Activated gamma-delta T cell treated with anti-CD3 and anti-CD28 coated beads, Interleukin-2, amount 50 U/mL, for 16 hours (primary cell): Measurements from ENCODE around the gene USPL1.
"Not testable (repeated sequence)": the region's sequence is repeated elsewhere in the genome, so short reads cannot be mapped to it uniquely, and the experiment has no call there.

Experiments
- DNase-seq: peaks from one replicate; pipeline ENCODE4 v3.0.0-alpha.2; 2020; ENCODE audit warnings: low read depth

USPL1 gene

DNA sequence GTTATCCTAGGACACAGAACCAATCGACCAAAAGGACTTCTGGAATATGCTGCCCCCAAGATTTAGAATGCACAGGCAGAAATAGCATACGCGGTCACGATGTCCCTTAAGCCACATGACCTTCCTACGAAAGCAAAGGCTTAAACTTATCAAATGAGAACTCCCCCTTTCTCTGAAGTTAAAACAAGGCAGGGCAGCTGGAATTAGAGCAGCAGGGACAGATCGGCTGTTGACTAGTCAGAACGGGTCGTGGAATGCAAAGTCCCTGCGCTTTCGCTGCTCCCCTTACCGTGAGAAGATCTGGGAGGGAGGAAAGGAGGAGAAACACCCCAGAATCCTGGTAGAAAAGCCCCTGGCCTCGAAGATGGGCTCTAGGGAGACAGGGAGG is 799 bp upstream of the USPL1 start:
- DNase-seq = peak; percentile 22

DNA sequence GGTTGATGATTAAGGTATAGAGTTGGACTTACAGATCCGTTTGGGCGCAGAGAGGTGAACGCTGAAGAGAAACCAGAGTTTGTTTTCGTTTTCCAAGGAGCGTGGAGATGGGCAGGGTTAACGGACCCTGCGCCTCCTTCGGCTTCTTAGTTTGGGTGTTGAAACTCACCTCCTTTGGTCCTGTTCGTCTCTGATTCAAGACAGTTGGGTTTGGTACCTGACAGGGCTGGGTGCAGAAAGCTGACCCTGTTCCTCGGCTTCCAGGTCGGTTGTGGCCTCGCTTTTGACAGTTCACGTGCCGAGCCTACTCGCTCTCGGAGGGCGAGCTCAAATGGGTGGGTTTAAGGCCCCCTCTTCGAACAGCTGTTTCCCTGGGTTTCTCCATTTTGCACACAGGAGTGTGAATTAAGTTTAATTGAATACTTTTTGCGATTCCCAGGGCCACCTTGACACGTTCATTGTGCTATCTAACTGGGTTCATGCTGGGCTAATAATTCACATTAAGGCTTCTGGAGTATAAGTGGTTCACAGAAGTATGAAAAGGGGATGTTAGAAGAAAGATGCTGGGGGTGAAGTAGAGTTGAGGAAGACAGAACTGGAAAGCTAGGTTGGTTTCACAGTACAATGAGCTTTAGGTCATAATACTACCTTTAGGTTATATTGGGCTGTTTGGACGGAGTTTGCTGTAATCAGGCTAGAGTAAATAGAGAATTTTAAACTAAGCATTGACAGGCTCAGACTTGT is 638 bp downstream of the USPL1 start:
- DNase-seq = peak; percentile 14

DNA sequence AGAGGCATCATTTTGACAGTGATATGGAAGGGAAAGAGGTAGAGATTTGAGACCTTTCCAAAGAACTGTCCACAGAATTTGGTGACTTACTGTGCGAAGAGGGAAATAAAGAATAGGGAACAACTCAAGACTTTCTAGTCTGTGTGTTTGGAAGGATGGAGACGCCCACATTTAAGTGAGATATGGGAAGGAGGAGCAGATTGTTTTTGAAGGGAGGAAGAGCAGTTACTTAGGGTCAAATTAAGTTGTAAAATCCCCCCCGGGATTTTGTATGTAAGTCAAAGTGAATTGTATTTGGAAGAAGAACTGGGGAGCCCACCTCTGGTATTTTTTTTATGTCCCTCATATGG is 1.2 kb downstream of the USPL1 start:
- no peak for DNase-seq

DNA sequence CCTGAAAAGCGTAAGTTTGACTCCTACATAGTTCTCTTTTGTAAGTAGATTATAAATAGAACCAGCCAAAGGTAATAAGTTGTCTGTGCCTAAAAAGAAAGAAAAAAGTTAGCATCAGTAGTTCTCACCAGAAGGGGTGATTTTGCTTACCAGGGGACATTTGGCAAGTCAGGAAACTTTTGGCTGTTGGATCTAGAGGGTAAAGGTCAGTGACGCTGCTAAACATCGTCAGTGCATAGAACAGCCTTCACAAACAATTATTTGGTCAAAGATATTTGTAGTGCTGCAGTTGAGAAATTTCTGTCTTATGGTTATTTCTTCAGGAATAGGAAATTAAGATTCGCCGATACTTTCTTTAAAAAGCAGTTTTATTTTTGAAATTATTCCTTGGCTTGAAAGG is 2.0 kb downstream of the USPL1 start:
- DNase-seq = no peak

DNA sequence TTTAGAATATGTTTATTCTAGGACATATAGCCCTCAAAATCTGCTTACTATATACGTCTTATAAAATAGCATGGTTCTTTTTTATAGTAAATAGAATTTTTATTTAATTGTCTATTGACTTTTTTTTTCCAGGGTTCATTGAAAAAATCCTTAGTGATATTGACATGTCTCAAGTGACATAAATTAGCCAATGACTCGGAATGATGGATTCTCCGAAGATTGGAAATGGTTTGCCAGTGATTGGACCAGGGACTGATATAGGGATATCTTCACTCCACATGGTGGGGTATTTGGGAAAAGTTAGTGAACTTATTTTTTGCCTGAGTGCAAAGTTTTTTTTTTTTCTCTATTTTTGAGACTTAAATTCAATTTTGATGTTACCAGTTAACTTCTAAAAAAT is 3.2 kb downstream of the USPL1 start:
- no peak for DNase-seq

DNA sequence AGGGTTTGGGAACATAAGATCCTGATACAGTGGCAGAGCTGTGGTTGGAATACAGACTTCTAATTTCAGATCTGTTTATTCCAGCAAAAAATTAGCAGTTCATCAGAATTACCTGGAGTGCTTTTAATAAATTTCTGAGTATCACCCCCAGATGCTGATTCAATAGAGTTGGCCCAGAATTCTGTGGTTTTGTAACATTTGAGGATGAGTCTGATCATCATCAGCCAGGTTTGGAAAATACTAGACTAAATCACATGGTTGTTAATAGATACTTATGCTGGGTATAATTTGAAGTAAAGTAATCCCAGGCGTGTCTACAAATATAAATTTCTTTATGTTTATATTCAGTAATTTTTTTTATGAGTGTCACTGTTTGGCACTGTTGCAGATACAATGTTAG is 4.8 kb downstream of the USPL1 start:
- DNase-seq = no peak

DNA sequence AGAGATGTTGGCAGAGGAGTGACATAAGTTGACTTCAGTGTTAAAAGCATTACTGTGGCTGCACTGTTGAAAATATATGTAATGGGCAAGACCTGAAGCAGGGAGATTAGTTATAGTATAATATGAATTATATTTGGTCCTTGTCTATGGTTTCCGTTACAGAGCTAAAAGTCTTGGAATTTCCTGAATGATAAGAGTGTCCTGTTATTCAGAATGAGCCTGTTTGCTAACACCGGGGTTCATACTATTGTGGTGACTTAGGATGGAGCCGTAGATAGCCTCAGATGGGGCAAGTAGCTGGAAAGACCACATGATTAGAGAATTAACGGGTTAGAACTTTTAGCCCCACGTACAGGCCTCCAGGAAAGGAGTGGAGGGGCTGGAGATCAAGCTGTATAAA is 5.7 kb downstream of the USPL1 start:
- DNase-seq = no peak

DNA sequence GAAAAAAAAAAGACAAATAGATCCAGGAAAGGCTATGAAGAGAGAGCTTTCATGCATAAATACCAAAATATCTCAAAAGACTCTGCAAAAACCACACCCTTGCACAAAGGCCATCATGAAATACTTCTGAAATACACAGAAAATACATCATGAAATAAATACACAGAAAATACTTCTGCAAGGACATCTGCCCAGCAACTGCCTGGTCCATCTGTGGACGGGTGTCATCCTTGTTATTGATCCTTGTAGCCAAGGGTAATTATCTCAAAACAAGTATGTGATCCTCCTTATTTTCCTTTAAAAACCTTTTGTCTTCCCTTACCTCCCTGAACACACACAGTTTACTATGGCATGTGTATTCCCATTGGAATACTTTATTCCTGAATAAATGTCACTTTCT is 6.9 kb downstream of the USPL1 start:
- DNase-seq = no peak

DNA sequence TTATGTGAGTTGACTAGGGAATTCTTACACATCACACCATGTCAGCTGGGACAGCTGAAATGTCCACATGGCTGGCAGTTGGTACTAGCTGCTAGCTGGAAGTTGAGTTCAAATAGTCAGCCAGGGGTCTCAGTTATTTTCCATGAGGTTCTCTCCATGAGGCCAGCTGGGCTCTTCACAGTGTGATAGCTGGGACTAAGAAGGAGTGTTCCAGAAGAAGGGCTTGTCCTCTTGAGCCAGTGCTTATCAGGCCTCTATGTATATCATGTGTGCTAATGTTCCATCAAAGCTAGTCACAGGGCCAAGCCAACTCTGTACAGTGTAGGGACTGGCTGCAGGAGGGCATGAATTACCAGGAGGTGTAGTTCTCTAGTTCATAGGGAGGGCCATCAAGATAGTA is 11.8 kb downstream of the USPL1 start:
- DNase-seq = no peak

DNA sequence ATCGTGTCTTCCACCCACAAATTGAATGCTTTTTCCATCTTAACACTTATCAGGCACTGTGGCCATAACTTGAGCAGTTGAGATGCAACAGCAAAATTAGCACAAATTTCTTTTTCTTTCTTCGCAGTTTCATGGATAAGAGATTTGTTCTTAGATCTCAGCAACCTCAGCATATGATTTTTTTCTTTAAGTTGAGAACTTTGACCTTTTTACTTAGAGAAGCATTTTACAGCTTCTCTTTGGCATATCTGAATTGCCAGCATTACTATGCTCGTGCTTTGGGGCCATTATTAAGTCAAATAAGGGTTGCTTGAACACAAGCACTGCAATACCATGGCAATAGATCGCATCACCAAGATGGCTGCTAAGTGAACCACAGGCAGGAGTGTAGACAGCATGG is 16.1 kb downstream of the USPL1 start:
- no peak for DNase-seq

DNA sequence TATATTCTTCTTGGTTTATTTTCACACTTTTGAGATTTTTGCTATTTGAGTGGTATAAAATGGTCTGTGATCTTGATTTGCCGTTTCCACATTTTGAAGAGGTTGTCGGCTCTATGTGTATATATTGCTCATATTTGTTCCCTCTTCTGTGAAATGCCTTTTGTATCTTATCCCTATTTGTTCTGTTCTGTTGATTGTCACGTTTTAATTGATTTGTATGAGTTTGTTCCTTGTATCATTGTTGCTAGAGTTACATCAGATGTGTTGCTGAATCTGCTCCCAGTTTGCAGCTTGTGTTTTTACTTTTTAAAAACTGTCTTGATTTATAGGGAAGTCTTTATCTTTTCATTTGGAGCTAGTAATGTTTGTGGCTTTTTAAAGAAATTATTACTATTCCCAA is 17.1 kb downstream of the USPL1 start:
- DNase-seq = no peak

DNA sequence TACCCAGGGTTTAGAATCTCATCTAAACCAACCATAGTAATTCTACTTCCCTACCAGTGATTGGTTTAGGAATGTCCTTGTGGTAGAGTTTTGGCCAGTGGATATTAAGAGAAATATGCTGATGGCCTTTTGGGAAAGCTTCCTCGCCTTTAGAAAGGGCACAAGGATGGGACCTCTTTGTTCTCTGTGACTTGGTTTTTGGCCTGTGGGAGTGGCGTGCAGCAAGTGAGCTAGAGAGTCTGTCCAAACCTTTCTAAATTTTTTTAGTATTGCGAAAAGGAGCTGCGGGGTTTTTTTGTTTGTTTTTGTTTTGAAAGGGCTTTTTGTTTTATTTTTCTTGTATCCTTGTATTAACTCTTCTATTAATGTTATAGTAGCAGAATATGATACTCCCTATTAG is 20.6 kb downstream of the USPL1 start:
- DNase-seq = no peak

DNA sequence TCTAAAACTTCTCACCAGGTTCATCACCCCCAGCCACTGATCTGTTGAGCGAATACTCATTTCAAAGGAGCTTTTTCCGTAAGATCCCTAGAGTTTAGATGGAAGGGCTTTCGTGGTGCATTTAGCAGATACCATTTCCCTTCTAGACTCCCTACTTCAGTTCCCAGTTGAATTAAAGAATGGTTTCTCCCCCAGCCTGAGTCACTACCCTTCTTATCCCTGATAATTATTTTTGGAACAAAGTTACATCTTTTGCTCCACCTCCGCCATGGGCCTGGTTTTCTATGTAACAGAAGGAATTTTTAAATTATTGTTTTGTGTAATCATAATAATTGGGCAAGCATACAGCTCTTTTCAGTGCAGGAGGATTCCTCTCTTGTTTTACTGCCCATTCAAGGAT is 22.0 kb downstream of the USPL1 start:
- no peak for DNase-seq

DNA sequence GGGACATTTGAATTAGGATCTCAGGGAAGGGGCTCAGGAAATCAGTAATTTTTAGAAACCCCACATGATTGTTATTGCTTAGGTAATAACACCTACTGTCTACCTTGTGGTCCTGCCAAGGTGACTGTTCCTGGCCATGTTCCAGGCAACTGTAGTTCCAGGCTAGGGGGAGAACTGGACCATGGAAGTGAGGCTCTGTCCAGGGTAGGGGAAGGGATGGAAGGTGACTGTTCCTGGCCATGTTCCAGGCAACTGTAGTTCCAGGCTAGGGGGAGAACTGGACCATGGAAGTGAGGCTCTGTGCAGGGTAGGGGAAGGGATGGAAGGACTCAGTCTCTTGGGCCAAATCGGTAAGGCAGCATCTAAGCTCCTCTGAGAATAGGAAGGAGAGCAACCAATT is 23.5 kb downstream of the USPL1 start:
- DNase-seq = not testable (repeated sequence)

DNA sequence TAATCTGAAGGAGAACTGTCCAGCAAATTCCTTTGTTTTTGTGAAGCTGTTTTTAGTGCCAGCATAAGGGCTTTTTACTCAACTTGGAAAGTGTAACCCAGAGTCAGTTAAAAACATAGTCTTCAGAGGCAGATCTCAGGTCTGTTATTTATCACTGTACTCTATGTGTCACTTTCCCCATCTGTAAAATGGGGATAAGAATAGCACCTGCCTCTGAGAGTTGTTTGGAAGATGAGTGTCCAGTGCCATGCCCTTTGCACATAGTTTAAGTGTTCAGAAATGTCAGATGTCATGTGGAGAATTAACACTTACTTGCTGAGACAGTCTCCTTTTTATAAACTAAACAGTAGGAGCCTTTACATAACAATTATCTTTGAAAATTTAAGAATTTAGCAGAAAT is 27.9 kb downstream of the USPL1 start:
- DNase-seq = no peak

DNA sequence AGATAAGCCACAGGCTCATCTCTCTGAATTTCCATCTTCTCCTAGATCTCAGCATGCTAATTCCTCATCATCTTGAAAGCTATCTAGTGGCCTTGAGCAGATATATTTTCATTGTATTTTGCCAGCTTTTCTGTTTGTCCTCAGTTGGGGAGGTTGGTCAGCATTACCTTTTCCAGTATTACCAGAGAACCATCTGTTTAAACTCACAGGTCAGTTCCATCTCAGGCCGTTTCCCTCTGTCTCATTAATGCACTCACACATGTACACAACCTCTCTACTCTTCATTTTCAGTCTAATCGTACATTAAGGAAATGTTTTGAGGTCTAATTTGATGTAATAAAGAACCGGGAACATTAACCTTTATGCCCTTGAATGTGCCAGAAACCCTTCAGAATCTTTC is 29.7 kb downstream of the USPL1 start:
- no peak for DNase-seq

DNA sequence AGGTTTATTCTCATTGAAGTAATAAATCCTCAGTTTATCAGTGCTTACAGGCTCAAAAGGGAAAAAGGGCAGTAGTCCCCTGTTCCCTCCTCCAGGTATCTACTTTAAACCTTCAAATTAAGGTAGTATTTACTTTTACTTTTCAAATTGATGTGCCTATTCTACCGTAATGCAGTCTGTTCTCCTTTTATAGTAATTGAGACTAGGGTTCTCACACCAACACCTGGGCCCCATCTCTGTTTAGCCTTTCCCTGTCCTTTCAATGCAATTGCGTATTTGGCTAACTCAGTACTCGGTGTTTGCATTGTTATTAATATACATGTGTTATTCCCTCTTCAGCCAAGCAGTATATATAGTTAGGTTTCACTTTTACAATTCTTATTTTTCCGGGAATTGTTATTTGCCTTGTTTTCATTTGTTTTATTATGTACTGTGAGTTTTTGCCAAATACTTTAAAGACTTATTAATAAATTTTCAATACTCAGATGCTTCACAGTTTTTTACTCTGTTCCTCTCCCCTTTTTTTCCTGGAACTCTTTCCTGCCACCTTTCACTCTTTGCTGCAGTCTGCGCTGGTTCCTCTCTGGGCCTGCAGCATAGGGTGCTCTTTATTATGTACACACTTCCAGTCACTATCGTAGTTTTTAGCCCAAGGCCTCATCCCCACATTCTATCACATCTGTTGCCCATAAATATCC is 30.3 kb downstream of the USPL1 start:
- no peak for DNase-seq

DNA sequence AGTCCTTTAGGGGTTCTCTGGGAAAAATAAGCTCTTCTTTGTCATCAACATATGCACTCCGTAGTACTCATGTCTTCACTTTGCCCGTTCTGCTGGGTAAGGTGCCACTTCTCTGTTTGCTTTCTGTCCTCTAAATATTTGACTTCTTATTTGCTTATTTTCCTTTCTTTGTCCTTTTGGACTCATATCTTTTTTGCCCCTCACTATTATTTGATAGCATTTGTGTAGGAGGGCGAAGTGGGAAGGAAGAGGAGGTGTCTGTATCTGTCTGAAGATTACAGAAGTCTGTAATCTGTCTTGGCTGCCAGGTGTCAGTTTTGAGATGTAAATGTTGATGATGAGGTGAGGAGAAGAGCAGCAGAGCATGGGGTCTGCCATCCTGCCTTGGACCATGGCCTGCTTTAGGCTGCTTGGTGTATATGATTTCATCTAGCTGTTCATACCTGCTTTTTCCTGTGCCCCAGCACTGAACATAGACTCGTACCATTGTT is 30.8 kb downstream of the USPL1 start:
- DNase-seq = no peak

DNA sequence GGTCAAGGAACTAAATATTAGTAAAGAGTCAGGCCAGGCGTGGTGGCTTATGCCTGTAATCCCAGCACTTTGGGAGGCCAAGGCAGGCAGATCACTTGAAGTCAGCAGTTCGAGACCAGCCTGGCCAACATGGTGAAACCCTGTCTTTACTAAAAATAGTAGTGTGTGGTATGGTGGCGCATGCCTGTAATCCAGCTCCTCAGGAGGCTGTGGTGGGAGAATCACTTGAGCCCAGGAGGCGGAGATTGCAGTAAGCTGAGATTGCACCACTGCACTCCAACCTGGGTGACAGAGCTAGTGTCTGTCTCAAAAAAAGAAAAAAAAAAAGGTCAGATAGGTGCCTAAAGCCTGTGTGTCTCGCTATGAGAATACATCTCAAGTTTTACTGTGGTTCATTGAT is 33.9 kb downstream of the USPL1 start:
- not testable (repeated sequence) for DNase-seq

DNA sequence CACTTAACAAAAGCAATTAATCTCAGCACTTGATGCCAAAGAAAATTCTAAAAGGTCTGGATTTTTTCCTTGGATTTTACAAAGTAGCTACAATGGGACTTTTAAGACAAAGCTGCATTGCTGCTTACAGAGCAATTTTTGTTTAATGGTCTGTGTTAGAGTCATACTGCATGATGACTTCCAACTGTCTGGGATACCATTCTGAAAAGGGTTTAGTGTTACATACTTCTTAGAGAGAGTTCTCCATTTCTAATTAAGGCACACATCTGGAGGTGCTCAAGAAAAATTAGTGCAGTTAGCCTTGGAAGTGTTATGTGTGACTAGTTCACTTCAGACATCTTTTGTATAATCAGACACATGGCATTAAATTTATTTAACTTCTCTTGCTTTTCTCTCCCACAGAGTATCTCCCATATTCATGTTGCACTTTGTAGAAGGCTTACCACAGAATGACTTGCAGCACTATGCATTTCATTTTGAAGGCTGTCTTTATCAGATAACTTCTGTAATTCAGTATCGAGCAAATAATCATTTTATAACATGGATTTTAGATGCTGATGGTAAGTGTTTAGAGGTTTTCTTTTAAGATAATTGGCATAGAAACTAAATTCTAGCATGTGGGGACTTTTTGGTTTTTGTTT is 35.1 kb downstream of the USPL1 start:
- DNase-seq = no peak

DNA sequence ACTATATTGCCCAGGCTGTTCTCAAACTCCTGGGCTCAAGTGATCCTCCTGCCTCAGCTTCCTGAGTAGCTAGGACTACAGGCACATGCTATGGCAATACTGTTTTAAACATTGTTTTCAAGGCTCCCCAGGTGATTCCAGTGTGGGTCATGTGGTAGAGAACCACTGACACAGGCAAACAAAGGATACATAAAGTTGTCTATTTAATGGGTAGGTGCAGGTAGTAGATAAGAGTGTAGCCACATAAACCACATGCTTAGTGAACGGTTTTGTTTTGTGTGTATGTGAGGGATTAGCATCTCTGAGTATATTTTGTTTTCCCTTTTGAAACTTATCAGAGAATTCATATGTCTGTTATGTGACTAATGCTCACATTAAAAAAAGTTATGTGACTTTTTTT is 36.7 kb downstream of the USPL1 start:
- DNase-seq = no peak

DNA sequence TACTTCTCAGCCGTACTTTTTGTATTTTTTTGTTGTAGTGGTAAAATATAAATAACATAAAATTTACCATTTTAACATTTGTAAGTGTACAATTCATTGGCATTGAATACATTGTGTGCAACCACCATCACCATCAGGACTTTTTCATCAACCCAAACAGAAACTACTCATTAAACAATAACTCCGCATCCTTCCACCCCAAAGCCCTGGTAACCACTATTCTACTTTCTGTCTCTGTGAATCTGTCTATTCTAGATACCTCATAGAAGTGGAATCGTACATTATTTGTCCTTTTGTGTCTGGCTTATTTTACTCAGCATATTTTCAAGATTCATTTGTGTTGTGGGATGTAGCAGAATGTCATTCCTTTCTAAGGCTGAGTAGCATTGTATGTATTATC is 38.5 kb downstream of the USPL1 start:
- no peak for DNase-seq

DNA sequence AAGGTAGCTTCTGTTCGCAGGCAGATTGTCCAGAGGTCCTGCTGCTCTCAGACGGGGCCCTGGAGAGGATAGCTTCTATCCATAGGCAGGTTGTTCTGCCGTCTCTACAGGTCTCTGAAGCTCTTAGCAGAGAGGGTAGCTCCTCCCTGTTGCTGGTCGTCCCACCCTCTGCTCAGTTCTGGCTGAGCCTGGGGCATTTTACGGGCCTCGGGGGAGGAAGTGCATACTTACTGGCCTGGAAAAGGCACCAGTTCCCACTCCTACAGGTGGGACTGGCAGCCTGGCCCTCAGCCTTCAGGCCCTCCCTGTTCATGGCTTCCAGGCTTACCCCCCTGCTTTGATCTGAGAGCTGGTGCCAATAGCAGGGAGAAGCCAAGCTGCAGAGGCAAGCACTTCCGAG is 42.3 kb downstream of the USPL1 start:
- no peak for DNase-seq

DNA sequence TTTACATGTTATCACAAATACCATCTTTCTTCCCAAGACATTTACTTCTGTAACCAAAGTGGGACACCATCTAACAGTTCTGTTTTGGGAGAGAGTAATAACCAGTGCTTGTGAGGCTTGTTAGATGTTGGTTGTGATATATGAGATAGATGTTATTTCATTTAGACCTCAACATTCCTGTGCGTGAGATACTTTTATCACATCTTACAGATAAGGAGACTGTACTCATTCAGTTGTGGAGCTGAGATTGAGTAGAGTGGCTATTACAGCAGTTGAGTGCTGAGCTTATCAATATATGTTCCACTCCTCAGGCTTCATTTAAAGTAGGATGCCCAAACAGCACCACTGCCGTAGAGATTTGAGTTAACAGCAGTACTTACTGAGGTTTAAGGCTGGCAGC is 43.1 kb downstream of the USPL1 start:
- DNase-seq = no peak
